HepG2 (cell line): ENCODE results near the gene KRT10. TPM values are rescaled to one million over a fixed set of nuclear protein-coding genes. Genes with fewer than 3 reads are reported as not detected.

Source experiments
- ATAC-seq: fragments of 200-7000 bp; cut with Tn5 transposase; 3 replicates; pipeline ENCODE4 v1.9.1; 2020; ENCODE audit warnings: mild to moderate bottlenecking, moderate library complexity
- BruUV-seq: library from RNA; stranded (reverse); fragments of 400-500 nt; replicated peaks from 2 replicates; lab custom pipeline; 2021; lab: Mats Ljungman, UMichigan
- CTCF ChIA-PET: fragments of 300-600 bp; formaldehyde crosslinking; extraction: SDS; loops from one replicate; lab custom pipeline; 2021; ENCODE audit warnings: low total read pairs, inconsistent platforms, low intra/inter-chr PET ratio; lab: Yijun Ruan, JAX
- POLR2A ChIA-PET: fragments of 350-600 bp; sonication (Branson Sonifier 250); formaldehyde crosslinking; loops from one replicate; lab custom pipeline; 2020; ENCODE audit warnings: antibody characterized with exemption, inconsistent platforms; lab: Yijun Ruan, JAX
- DNase-seq: peaks from one replicate; pipeline ENCODE4 v3.0.0-alpha.2; 2015; ENCODE audit warnings: low spot score
- FAIRE-seq: peaks from 3 replicates; lab custom pipeline; 2011; peaks lifted over from hg19 to GRCh38; lab: Jason Lieb, UNC
- H2AFZ ChIP-seq: one replicate; pipeline ENCODE4 v1.6.1; 2011; ENCODE audit warnings: low read length, inconsistent platforms
- H3K27ac ChIP-seq: fragments of 300-600 bp; 3 replicates; pipeline ENCODE4 v1.8.0; 2011; ENCODE audit warnings: mixed run types, mild to moderate bottlenecking, mixed read lengths, low read length, inconsistent platforms; ENCODE audit not compliant: insufficient read depth; ENCODE audit errors: extremely low read length
- H3K27me3 ChIP-seq, 2 experiments: fragments of 200-600 bp in 1 of 2; 2 replicates in 1 of 2; 3 replicates in 1 of 2; pipeline versions ENCODE4 v1.6.0 to v1.8.0; 2011; ENCODE audit warnings: low read length in 2 of 2, mild to moderate bottlenecking in 2 of 2, moderate library complexity in 2 of 2, inconsistent platforms in 1 of 2; ENCODE audit not compliant: insufficient read depth in 2 of 2, control insufficient read depth in 1 of 2
- H3K36me3 ChIP-seq, 2 experiments: fragments of 200-600 bp in 1 of 2; replicated peaks in 1 of 2; 2 replicates in 1 of 2; 3 replicates in 1 of 2; pipeline versions ENCODE4 v1.5.1 to v1.8.0; 2011; ENCODE audit warnings: low read length in 2 of 2, inconsistent platforms in 1 of 2; ENCODE audit not compliant: insufficient read depth in 2 of 2, control insufficient read depth in 1 of 2
- H3K4me1 ChIP-seq: 2 replicates; pipeline ENCODE4 v1.5.1; 2012; ENCODE audit warnings: low read length, inconsistent platforms; ENCODE audit not compliant: insufficient read depth
- H3K4me2 ChIP-seq: 2 replicates; pipeline ENCODE4 v1.6.0; 2011; ENCODE audit warnings: low read depth, low read length, inconsistent platforms
- H3K4me3 ChIP-seq, 3 experiments: fragments of 200-600 bp in 1 of 3; sonication (generic), shearing (Covaris generic) in 1 of 3; replicated peaks in 1 of 3; 2 replicates each; pipeline ENCODE4 v1.5.1; 2011 to 2016; ENCODE audit warnings: low read length in 3 of 3, inconsistent platforms in 2 of 3, low read depth in 2 of 3, mild to moderate bottlenecking in 2 of 3, control low read depth in 1 of 3, mixed read lengths in 1 of 3; ENCODE audit not compliant: insufficient read depth in 1 of 3
- H3K79me2 ChIP-seq: one replicate; pipeline ENCODE4 v1.6.1; 2011; ENCODE audit warnings: low read length, inconsistent platforms; ENCODE audit not compliant: insufficient read depth
- H3K9ac ChIP-seq: 2 replicates; pipeline ENCODE4 v1.6.0; 2011; ENCODE audit warnings: mild to moderate bottlenecking, low read depth, low read length, inconsistent platforms; ENCODE audit not compliant: insufficient read depth
- H3K9me3 ChIP-seq: 2 replicates; pipeline ENCODE4 v1.5.1; 2012; ENCODE audit warnings: mild to moderate bottlenecking, low read length
- H4K20me1 ChIP-seq: 2 replicates; pipeline ENCODE4 v1.6.0; 2011; ENCODE audit warnings: inconsistent platforms, mild to moderate bottlenecking, low read length, moderate library complexity; ENCODE audit not compliant: insufficient read depth
- MAZ ChIP-seq, 2 experiments: sonication (generic) in 1 of 2; formaldehyde crosslinking in 1 of 2; IDR thresholded peaks; 2 replicates each; pipeline versions ENCODE4 v1.5.0 to v1.6.1; 2012 to 2020; ENCODE audit warnings: low read depth in 2 of 2, mild to moderate bottlenecking in 2 of 2, borderline replicate concordance in 1 of 2, improper control_type of control experiment in 1 of 2, low read length in 1 of 2, missing genetic modification reagents in 1 of 2, moderate library complexity in 1 of 2
- ZNF543 ChIP-seq: sonication (generic); formaldehyde crosslinking; IDR thresholded peaks from 2 replicates; pipeline ENCODE4 v1.4.0; 2020; ENCODE audit warnings: mild to moderate bottlenecking, missing genetic modification reagents
- WGBS: methylation state at CpG from one replicate; pipeline ENCODE4 v1.1.6; 2017; ENCODE audit warnings: low lambda C conversion rate; 5-methylcytosine and 5-hydroxymethylcytosine counted together
- in situ Hi-C: cut with HindIII; loops from 2 replicates; pipeline ENCODE4 v1.10.0; 2017; ENCODE audit warnings: low pct_unique_long_range_greater_than_20kb; ENCODE audit not compliant: extremely low pct_ligation_motif_present
- intact Hi-C: fragments of 100-400 bp; cut with micrococcal nuclease; formaldehyde crosslinking; loops from one replicate; pipeline ENCODE4 v1.10.0; 2022; ENCODE audit not compliant: unreplicated experiment
- polyA plus RNA-seq, 8 experiments: library from polyadenylated mRNA; depleted of rRNA in 3 of 8; stranded (reverse) in 7 of 8; unstranded in 1 of 8; fragments of >200 nt; fragmentation: Illumina TruSeq in 4 of 8; extraction: Trizol in 4 of 8; gene quantifications; 2 replicates each; pipeline versions ENCODE4 v1.2.1 to v1.2.3, GENCODE V29; 2011 to 2016; ENCODE audit warnings: low read depth in 4 of 8, missing spikeins in 1 of 8, mixed read lengths in 1 of 8; ENCODE audit not compliant: insufficient read depth in 1 of 8
- total RNA-seq, 5 experiments: library from RNA; depleted of rRNA; stranded (reverse); fragments of >200 nt; fragmentation: Illumina TruSeq; extraction: Trizol; gene quantifications; 2 replicates each; pipeline ENCODE4 v1.2.3, GENCODE V29; 2016; ENCODE audit warnings: low read depth in 1 of 5
- TF ChIP-seq, protein P1 (sequence below): sonication (generic); formaldehyde crosslinking; IDR thresholded peaks from 2 replicates; pipeline ENCODE4 v1.9.0; 2021; ENCODE audit warnings: missing genetic modification reagents, borderline replicate concordance
- TF ChIP-seq, protein P2 (sequence below): sonication (generic); formaldehyde crosslinking; IDR thresholded peaks from 2 replicates; pipeline ENCODE4 v1.4.0; 2020; ENCODE audit warnings: low read depth, mild to moderate bottlenecking, missing genetic modification reagents

KRT10 gene
- total and polyA plus RNA-seq, 2 of the 13 experiments (the other 11 are each of a cell fraction or from before 2014, with no cell fraction given): 25.1 to 27.5 TPM

GRCh38 chr17:40799859-40800258 is 22.6 kb downstream of the KRT10 start, which contains the start of gene KRT28:
TSS of gene KRT28 (minus strand) at chr17:40799959. CDS start at chr17:40799893, 66 bp downstream.
- Histone ChIP-seq H3K4me1 (peaks cover 6% of the 10 kb centered on the region), H3K9me3 (no peaks in the 10 kb centered on the region), H3K4me2 (no peak within 1 kb of the TSS), H3K27ac (no peak within 1 kb of the TSS), H3K36me3 (no peaks in the 10 kb centered on the region), H3K4me3 (no peak within 1 kb of the TSS), H2AFZ (no peak within 1 kb of the TSS), H3K9ac (no peak within 1 kb of the TSS), H3K27me3 (peaks cover 0 to 24% of the 10 kb centered on the region in 2 experiments; a peak in 3 of 5 replicates), H3K79me2 (no peaks in the 10 kb centered on the region), H4K20me1 (no peaks in the 10 kb centered on the region)
- 8% methylated on average over 3 of the region's 3 CpGs for WGBS
- POLR2A ChIA-PET: no interaction called here
- DNase-seq (no peak), FAIRE-seq (no peak), ATAC-seq (no peak)
- CTCF ChIA-PET: no interaction called here
- intact Hi-C loops (loop anchor here (5.0 kb wide), 1 partner anchor 847 kb away; no protein-coding TSS in a partner anchor), in situ Hi-C loops (loop anchor here (5.0 kb wide), 1 partner anchor 862 kb away; no protein-coding TSS in a partner anchor)
- BruUV-seq: no TSS peak
- TF ChIP-seq MAZ (IDR thresholded peaks at IDR 0.05; ENCODE audit: borderline replicate concordance, low read depth, low read length) (no peak), MAZ (CRISPR knock-in tag; IDR thresholded peaks at IDR 0.05; ENCODE audit: low read depth) (no peak), ZNF543 (CRISPR knock-in tag) (no peak)
- TF ChIP-seq, protein P1, sequence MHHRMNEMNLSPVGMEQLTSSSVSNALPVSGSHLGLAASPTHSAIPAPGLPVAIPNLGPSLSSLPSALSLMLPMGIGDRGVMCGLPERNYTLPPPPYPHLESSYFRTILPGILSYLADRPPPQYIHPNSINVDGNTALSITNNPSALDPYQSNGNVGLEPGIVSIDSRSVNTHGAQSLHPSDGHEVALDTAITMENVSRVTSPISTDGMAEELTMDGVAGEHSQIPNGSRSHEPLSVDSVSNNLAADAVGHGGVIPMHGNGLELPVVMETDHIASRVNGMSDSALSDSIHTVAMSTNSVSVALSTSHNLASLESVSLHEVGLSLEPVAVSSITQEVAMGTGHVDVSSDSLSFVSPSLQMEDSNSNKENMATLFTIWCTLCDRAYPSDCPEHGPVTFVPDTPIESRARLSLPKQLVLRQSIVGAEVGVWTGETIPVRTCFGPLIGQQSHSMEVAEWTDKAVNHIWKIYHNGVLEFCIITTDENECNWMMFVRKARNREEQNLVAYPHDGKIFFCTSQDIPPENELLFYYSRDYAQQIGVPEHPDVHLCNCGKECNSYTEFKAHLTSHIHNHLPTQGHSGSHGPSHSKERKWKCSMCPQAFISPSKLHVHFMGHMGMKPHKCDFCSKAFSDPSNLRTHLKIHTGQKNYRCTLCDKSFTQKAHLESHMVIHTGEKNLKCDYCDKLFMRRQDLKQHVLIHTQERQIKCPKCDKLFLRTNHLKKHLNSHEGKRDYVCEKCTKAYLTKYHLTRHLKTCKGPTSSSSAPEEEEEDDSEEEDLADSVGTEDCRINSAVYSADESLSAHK (CRISPR knock-in tag): no peak
- TF ChIP-seq, protein P2, sequence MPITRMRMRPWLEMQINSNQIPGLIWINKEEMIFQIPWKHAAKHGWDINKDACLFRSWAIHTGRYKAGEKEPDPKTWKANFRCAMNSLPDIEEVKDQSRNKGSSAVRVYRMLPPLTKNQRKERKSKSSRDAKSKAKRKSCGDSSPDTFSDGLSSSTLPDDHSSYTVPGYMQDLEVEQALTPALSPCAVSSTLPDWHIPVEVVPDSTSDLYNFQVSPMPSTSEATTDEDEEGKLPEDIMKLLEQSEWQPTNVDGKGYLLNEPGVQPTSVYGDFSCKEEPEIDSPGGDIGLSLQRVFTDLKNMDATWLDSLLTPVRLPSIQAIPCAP: no peak
